Measurements from ENCODE around the gene ASXL3. TPM values are rescaled to one million over a fixed set of nuclear protein-coding genes. Genes with fewer than 3 reads are reported as not detected.

The ASXL3 gene
- polyA plus RNA-seq, 3 donors, result not detected

DNA sequence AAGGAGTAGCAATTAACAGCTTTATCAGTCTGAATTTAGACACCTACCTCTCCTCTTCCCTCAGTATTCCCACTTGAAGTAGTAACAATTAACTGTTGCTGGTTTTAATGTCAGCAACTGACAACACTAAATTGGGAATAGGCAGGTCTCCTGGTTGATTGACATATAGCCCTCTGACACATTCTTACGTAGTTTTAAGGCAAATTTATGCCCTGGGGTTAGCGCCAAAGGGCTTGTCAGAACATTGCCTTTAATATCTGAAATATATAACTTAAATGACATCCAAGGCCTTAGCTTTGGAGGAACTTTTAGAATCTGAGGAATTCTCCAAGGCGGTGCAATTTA lies 7.4 kb downstream of the ASXL3 start:
- DNase-seq, result no peak
- Histone ChIP-seq H3K36me3 (replicated peaks in 1 of 2; ENCODE audit: control insufficient read depth in 1 of 2, insufficient read depth in 2 of 2, low read length in 2 of 2) (no peaks in the 10 kb centered on the region), H2AFZ (ENCODE audit: insufficient read depth, low read depth, low read length, poor library complexity, severe bottlenecking) (no peak overlapping the region), H3K4me3 (replicated peaks in 1 of 3; ENCODE audit: low read depth in 2 of 3, low read length in 3 of 3) (no peak overlapping the region), H3K4me1 (ENCODE audit: control insufficient read depth in 1 of 2, insufficient read depth in 2 of 2, low read length in 2 of 2) (no peaks in the 10 kb centered on the region), H3K79me2 (ENCODE audit: insufficient read depth, low read length) (no peaks in the 10 kb centered on the region), H3K9me3 (replicated peaks in 1 of 2; ENCODE audit: control insufficient read depth in 1 of 2, insufficient read depth in 1 of 2, low read length in 2 of 2) (no peaks in the 10 kb centered on the region), H3K9ac (ENCODE audit: insufficient read depth, low read length, poor library complexity, severe bottlenecking) (no peak overlapping the region), H4K20me1 (ENCODE audit: insufficient read depth, low read length) (no peaks in the 10 kb centered on the region), H3K4me2 (replicated peaks; ENCODE audit: extremely low read depth, low read length, poor library complexity, severe bottlenecking) (no peak overlapping the region), H3K27me3 (ENCODE audit: control insufficient read depth in 2 of 2, insufficient read depth in 2 of 2, low read length in 2 of 2) (peaks cover 0 to 15% of the 10 kb centered on the region in 2 donors), H3K27ac (ENCODE audit: low read depth in 1 of 2, low read length in 2 of 2) (no peak overlapping the region)
- H3K9me3 Mint-ChIP-seq, result peaks cover 0 to 2% (median 0%) of the 10 kb centered on the region in 7 donors
- TF ChIP-seq, protein P1, sequence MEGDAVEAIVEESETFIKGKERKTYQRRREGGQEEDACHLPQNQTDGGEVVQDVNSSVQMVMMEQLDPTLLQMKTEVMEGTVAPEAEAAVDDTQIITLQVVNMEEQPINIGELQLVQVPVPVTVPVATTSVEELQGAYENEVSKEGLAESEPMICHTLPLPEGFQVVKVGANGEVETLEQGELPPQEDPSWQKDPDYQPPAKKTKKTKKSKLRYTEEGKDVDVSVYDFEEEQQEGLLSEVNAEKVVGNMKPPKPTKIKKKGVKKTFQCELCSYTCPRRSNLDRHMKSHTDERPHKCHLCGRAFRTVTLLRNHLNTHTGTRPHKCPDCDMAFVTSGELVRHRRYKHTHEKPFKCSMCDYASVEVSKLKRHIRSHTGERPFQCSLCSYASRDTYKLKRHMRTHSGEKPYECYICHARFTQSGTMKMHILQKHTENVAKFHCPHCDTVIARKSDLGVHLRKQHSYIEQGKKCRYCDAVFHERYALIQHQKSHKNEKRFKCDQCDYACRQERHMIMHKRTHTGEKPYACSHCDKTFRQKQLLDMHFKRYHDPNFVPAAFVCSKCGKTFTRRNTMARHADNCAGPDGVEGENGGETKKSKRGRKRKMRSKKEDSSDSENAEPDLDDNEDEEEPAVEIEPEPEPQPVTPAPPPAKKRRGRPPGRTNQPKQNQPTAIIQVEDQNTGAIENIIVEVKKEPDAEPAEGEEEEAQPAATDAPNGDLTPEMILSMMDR (IDR thresholded peaks at IDR 0.05), result no peak
- H3K36me3 Mint-ChIP-seq, result no peaks in the 10 kb centered on the region
- H3K4me1 Mint-ChIP-seq, result no peaks in the 10 kb centered on the region
- intact Hi-C loops (cut with micrococcal nuclease), result no loop called here
- no peak overlapping the region for H3K4me3 Mint-ChIP-seq
- no peak overlapping the region for H3K27ac Mint-ChIP-seq
- WGBS (ENCODE audit: insufficient coverage), result no CpG with 5 or more reads among the region's 3 CpGs
- H3K27me3 Mint-ChIP-seq (ENCODE audit: low read depth in 3 of 3), result peaks cover 5 to 8% (median 7%) of the 10 kb centered on the region in 3 donors

DNA sequence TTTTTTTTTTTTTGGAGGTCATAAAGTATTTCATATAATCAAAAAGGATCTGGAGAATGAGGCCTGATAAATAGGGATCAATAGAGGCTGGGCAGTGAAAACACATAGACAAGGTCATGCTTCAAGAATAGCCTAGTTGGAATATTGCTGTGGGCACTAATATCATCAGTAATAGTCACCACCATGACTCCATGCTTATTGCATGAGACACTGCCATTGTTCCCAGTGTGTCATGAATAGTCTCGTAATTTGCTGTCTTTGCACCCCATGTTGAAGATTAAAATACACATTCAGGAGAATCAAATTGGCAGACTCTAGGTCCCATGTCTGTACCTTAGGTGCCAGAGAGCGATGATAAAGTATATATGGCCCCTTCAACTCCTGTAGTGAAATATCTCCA lies 10.3 kb downstream of the ASXL3 start:
- no peak overlapping the region for H3K4me3 Mint-ChIP-seq
- Histone ChIP-seq H2AFZ (ENCODE audit: insufficient read depth, low read depth, low read length, poor library complexity, severe bottlenecking) (no peak overlapping the region), H3K27me3 (ENCODE audit: control insufficient read depth in 2 of 2, insufficient read depth in 2 of 2, low read length in 2 of 2) (no peaks in the 10 kb centered on the region), H3K4me2 (replicated peaks; ENCODE audit: extremely low read depth, low read length, poor library complexity, severe bottlenecking) (no peak overlapping the region), H3K9ac (ENCODE audit: insufficient read depth, low read length, poor library complexity, severe bottlenecking) (no peak overlapping the region), H3K4me1 (ENCODE audit: control insufficient read depth in 1 of 2, insufficient read depth in 2 of 2, low read length in 2 of 2) (no peaks in the 10 kb centered on the region), H4K20me1 (ENCODE audit: insufficient read depth, low read length) (no peaks in the 10 kb centered on the region), H3K4me3 (replicated peaks in 1 of 3; ENCODE audit: low read depth in 2 of 3, low read length in 3 of 3) (no peak overlapping the region), H3K27ac (ENCODE audit: low read depth in 1 of 2, low read length in 2 of 2) (no peak overlapping the region), H3K79me2 (ENCODE audit: insufficient read depth, low read length) (no peaks in the 10 kb centered on the region), H3K36me3 (replicated peaks in 1 of 2; ENCODE audit: control insufficient read depth in 1 of 2, insufficient read depth in 2 of 2, low read length in 2 of 2) (no peaks in the 10 kb centered on the region), H3K9me3 (replicated peaks in 1 of 2; ENCODE audit: control insufficient read depth in 1 of 2, insufficient read depth in 1 of 2, low read length in 2 of 2) (no peaks in the 10 kb centered on the region)
- intact Hi-C loops (cut with micrococcal nuclease), result no loop called here
- 71% methylated on average over 1 of the region's 2 CpGs for WGBS (ENCODE audit: insufficient coverage)
- peaks cover 2 to 8% (median 5%) of the 10 kb centered on the region in 3 donors for H3K27me3 Mint-ChIP-seq (ENCODE audit: low read depth in 3 of 3)
- DNase-seq, result no peak
- H3K27ac Mint-ChIP-seq, result no peak overlapping the region
- TF ChIP-seq, protein P1 (IDR thresholded peaks at IDR 0.05), result no peak
- no peaks in the 10 kb centered on the region for H3K4me1 Mint-ChIP-seq
- no peaks in the 10 kb centered on the region for H3K36me3 Mint-ChIP-seq
- peaks cover 0 to 3% (median 2%) of the 10 kb centered on the region in 7 donors for H3K9me3 Mint-ChIP-seq
